GM12891 (cell line): Measurements from ENCODE around the gene CARNS1.

ENCODE experiments used
- DNase-seq: peaks from one replicate; pipeline ENCODE4 v3.0.0; 2011; ENCODE audit warnings: low spot score; ENCODE audit not compliant: insufficient read length
- FAIRE-seq: peaks from 2 replicates; lab custom pipeline; 2011; peaks lifted over from hg19 to GRCh38; lab: Jason Lieb, UNC
- PAX5 ChIP-seq: IDR thresholded peaks from 2 replicates; pipeline ENCODE4 v1.6.1; 2011; ENCODE audit warnings: low read length, moderate library complexity, mild to moderate bottlenecking; ENCODE audit not compliant: insufficient read depth, severe bottlenecking
- POLR2A ChIP-seq: IDR thresholded peaks from 2 replicates; pipeline ENCODE4 v1.6.1; 2011; ENCODE audit warnings: low read depth, low read length, control low read depth
- POLR2AphosphoS5 ChIP-seq: IDR thresholded peaks from 2 replicates; pipeline ENCODE4 v1.6.1; 2011; ENCODE audit warnings: low read depth, low read length, control low read depth
- POU2F2 ChIP-seq: IDR thresholded peaks from 2 replicates; pipeline ENCODE4 v1.6.1; 2011; ENCODE audit warnings: low read depth, mild to moderate bottlenecking, control low read depth, low read length, moderate library complexity
- SPI1 ChIP-seq: IDR thresholded peaks from 2 replicates; pipeline ENCODE4 v1.6.1; 2011; ENCODE audit warnings: low read depth, low read length, control low read depth
- TAF1 ChIP-seq: IDR thresholded peaks from 2 replicates; pipeline ENCODE4 v1.6.1; 2011; ENCODE audit warnings: low read depth, low read length, control low read depth

The CARNS1 gene

GRCh38 chr11:67466367-67466766 is 50.9 kb downstream of the CARNS1 start:
- FAIRE-seq, result no peak
- DNase-seq, result no peak
- TF ChIP-seq POLR2A (no peak), PAX5 (no peak), TAF1 (no peak), POU2F2 (no peak), SPI1 (no peak), POLR2AphosphoS5 (no peak)

GRCh38 chr11:67466962-67467771 is 51.7 kb downstream of the CARNS1 start:
- TF ChIP-seq POLR2A (no peak), TAF1 (no peak), POLR2AphosphoS5 (no peak), SPI1 (no peak), POU2F2 (no peak), PAX5 (no peak)
- FAIRE-seq, result no peak
- no peak for DNase-seq

- TF ChIP-seq POLR2A (no peak), TAF1 (no peak), POU2F2 (no peak), PAX5 (no peak), SPI1 (no peak), POLR2AphosphoS5 (no peak)
- no peak for FAIRE-seq
- DNase-seq, result no peak
Measured at GRCh38 chr11:67468056-67468455, 52.6 kb downstream of the CARNS1 start.

- DNase-seq (no peak), FAIRE-seq (no peak)
- no peak for TF ChIP-seq SPI1
- no peak for TF ChIP-seq PAX5
- no peak for TF ChIP-seq POLR2A
- no peak for TF ChIP-seq POLR2AphosphoS5
Measured at GRCh38 chr11:67468456-67468758, 52.9 kb downstream of the CARNS1 start.

- FAIRE-seq, result peak; percentile 92
- TF ChIP-seq POLR2A (peak; percentile 81), PAX5 (no peak), POLR2AphosphoS5 (peak; percentile 47; the same call in 1 of the 2 replicates), SPI1 (no peak), POU2F2 (0 out of 2 replicates have a peak, but pooled peaks have one; percentile 6), TAF1 (no peak; the same call in 1 of the 2 replicates)
- peak; percentile 94 for DNase-seq
Measured at GRCh38 chr11:67468759-67469507, 53.5 kb downstream of the CARNS1 start, which contains the start of gene TMEM134. TSS of gene TMEM134 (minus strand) at chr11:67469251. CDS start at chr11:67469192, 59 bp downstream.

GRCh38 chr11:67469508-67469811 is 54.0 kb downstream of the CARNS1 start:
- FAIRE-seq, result no peak
- TF ChIP-seq PAX5, result no peak
- no peak for TF ChIP-seq TAF1
- TF ChIP-seq POLR2A, result no peak
- no peak for TF ChIP-seq POU2F2
- no peak for TF ChIP-seq SPI1
- no peak for TF ChIP-seq POLR2AphosphoS5
- DNase-seq, result no peak

GRCh38 chr11:67470337-67471002 is 55.0 kb downstream of the CARNS1 start:
- FAIRE-seq (peak; percentile 66), DNase-seq (no peak)
- TF ChIP-seq POU2F2 (no peak), SPI1 (peak; percentile 72)

GRCh38 chr11:67472882-67473281 is 57.4 kb downstream of the CARNS1 start:
- DNase-seq (no peak), FAIRE-seq (no peak)
- TF ChIP-seq PAX5 (no peak), POLR2A (no peak), POU2F2 (no peak), TAF1 (no peak), POLR2AphosphoS5 (no peak), SPI1 (no peak)
